Measurements from ENCODE around the gene VAMP2. TPM values are rescaled to one million over a fixed set of nuclear protein-coding genes. Genes with fewer than 3 reads are reported as not detected.

Gene VAMP2
- total RNA-seq, 1 donor from 2014 or later = 2.1 TPM

DNA sequence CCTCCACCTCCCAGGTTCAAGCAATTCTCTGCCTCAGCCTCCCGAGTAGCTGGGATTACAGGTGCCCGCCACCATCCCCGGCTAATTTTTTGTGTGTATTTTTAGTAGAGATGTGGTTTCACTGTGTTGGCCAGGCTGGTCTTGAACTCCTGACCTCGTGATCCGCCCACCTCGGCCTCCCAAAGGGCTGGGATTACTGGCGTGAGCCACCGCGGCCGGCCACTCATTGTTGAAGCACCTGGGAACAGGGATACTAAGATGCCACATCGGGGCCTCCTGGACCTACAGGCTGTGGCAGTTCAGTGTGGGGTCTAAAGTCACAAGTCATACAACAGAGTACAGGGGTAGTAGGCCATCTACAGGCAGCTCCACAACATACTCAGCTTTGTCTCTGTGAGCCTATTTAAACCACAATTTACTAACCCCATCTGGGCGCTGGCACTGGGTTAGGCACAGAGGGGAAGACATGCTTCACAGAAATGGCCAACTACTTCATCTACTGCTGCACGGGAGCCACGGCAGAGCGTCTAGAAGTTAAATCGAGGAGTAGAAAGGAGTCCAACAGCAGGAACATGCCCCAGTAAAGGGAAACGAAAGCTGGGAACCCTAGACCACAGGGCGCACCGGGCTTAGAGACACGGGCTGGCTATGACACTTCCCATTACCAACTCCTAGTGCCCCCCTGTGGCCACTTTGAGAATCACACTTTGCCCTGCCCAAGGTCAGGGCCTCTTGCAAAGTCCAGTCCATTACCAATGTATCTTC is 4.3 kb downstream of the VAMP2 start:
- TF ChIP-seq, protein P1, sequence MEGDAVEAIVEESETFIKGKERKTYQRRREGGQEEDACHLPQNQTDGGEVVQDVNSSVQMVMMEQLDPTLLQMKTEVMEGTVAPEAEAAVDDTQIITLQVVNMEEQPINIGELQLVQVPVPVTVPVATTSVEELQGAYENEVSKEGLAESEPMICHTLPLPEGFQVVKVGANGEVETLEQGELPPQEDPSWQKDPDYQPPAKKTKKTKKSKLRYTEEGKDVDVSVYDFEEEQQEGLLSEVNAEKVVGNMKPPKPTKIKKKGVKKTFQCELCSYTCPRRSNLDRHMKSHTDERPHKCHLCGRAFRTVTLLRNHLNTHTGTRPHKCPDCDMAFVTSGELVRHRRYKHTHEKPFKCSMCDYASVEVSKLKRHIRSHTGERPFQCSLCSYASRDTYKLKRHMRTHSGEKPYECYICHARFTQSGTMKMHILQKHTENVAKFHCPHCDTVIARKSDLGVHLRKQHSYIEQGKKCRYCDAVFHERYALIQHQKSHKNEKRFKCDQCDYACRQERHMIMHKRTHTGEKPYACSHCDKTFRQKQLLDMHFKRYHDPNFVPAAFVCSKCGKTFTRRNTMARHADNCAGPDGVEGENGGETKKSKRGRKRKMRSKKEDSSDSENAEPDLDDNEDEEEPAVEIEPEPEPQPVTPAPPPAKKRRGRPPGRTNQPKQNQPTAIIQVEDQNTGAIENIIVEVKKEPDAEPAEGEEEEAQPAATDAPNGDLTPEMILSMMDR (conservative IDR thresholded peaks at IDR 0.05; ENCODE audit: low read depth, low read length) = peak; percentile 88
- H3K4me3 ChIP-seq (ENCODE audit: low read depth, low read length) = no peak overlapping the region
- no peak for DNase-seq (ENCODE audit: low read depth)

DNA sequence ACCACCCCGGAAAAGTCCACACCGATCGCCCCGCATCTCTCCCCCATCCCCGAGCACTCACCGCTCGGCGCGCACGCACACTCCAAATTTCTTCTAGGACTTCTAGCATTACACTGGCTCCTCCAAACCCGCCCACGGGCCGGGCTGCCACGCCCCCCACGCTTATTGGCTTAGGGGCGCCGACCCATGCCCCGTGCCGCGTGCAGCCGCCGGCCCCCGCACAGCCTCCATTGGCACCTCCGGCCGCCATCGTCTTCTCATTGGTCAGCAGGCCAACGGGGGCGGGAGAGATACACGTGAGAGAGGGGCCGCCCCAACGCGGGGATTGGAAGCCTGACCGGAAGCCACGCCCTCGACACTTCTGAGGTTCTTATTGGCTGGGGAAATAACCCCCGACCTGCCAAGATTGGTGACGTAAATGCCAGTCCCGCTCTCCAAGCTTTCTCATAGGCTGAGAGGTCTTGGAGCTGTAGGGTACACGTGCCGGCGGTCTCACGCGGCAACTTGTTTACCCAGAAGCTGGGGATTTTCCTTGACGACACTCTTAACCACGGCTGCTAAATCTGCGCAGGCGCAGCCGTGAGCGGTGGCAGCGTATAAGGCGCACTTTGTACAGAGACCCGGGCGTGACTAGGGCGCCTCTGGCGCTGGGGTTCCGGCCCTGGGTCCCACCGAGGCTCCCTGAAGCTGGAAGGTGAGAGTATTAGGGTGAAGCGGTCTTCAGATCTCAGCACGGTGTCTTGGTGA is 6.3 kb downstream of the VAMP2 start:
- H3K4me3 ChIP-seq (ENCODE audit: low read depth, low read length) = peak overlapping the region; percentile 90
- TF ChIP-seq, protein P1 (conservative IDR thresholded peaks at IDR 0.05; ENCODE audit: low read depth, low read length) = no peak
- peak; percentile 99 for DNase-seq (ENCODE audit: low read depth)

DNA sequence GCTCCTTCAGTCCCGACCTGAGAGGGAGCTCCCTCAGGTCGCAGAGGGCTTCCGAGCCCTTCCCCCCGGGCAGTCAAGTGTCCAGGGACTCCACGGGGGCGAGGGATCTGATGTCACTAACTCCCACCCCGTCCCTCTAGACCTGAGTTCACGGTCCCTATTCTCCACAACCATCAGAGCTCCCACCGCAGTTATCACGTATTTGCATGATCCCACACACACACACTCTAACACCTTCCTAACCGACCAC is 6.8 kb downstream of the VAMP2 start:
- H3K4me3 ChIP-seq (ENCODE audit: low read depth, low read length) = peak overlapping the region; percentile 90
- DNase-seq (ENCODE audit: low read depth) = no peak
- TF ChIP-seq, protein P1 (conservative IDR thresholded peaks at IDR 0.05; ENCODE audit: low read depth, low read length) = no peak

DNA sequence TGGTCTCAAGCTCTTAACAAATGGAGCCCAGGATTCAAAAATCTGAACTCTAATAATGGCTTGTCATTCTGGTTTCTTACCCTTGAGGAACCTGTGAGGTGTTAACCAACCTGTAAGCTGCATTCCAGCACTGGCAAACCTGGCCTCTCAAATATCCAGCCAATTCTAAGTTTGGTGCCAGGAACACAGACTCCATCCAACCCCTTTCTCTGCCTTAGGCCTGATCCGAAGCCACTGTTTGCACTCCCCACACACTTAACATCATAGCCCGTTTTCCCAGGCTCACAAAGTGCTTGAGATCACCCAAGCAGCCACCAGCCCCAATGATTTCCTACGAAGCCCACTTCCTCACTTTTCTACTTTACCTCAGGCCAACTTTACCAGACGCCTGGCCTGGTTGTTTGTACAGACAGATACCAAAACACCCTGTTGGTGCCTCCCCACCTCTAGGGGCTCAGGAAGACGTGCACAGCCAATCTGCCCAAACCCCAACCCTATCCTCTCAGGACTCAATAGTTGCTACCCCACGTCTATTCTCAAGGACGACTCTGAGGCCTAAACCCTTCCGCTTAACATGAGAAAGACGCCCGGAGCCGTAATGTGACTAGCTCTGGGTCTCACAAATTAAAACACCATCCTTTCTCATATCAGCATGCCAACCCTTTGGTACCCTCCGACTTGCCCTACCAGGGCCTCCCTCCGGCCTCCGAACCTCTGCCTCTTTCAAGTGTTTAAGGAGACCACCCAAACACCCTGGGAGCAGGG is 7.3 kb downstream of the VAMP2 start:
- peak overlapping the region; percentile 90 for H3K4me3 ChIP-seq (ENCODE audit: low read depth, low read length)
- no peak for DNase-seq (ENCODE audit: low read depth)
- TF ChIP-seq, protein P1 (conservative IDR thresholded peaks at IDR 0.05; ENCODE audit: low read depth, low read length) = no peak

DNA sequence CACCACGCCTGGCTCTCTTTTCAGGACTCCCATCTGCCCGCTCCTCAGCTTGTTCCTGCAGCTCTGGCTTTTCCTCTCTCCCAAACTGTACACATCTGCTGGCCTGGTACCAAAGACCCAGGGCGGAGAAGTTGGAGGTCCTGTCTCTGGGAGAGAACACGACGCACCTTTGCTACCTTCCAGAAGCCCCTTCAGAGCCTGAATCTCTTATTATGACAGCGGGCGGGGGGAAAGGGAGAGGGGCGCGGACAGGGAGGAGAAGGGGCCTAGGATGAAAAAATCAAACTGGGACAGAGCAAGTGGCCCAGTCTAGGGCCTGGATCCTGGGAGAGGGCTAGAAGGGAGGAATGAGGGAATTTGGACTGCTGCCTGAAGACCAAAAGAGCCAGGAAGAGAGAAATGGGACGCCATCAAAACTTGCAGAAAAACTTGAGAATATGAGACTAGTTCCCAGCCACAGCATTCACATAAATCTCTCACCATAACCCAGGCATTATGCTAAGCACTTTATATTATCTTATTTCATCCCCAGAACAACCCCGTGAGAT is 8.1 kb downstream of the VAMP2 start:
- peak overlapping the region; percentile 90 for H3K4me3 ChIP-seq (ENCODE audit: low read depth, low read length)
- TF ChIP-seq, protein P1 (conservative IDR thresholded peaks at IDR 0.05; ENCODE audit: low read depth, low read length) = no peak
- DNase-seq (ENCODE audit: low read depth) = no peak

DNA sequence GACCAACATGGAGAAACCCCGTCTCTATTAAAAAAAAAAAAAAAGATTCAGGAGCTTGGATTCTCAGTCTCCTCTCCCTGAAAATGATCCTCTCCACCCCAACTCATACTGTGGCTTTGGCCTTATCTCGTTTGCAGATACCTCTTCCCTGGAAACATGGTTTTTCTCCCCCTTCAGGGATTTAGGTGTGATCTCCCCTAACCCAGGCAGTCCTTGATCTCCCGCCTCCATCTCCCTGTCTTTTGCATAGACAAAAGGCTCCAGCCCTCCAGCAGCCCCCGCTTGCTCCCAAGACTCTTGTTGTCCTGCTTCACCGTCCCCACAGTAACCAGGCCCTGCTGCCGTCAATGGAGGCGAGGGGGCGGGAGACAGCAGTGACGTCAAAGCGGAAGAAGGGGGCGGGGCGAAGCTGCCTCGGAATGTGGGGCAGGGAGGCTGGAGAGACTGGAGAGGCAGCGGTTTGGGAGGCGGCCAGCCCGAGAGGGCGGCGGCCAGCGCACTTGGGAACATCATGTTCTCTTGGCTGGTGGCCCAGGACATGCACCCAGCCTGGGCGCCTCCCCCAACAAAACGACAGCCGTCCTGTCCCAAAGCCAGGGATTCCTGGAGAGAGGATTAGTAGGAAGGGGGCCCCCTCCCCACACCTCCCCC is 8.7 kb downstream of the VAMP2 start:
- peak overlapping the region; percentile 90 for H3K4me3 ChIP-seq (ENCODE audit: low read depth, low read length)
- peak; percentile 76 for DNase-seq (ENCODE audit: low read depth)

More for the DNA sequence above, 8.7 kb downstream of the VAMP2 start:
- TF ChIP-seq, protein P1 (conservative IDR thresholded peaks at IDR 0.05; ENCODE audit: low read depth, low read length) = no peak
